Globus pallidus (tissue), 1 donor: ENCODE data around the gene ITSN2.
"Not testable (repeated sequence)": the region's sequence is repeated elsewhere in the genome, so short reads cannot be mapped to it uniquely, and the experiment has no call there.

Experiments
- DNase-seq: peaks from one replicate; pipeline ENCODE4 v3.0.0-alpha.2; 2015; ENCODE audit warnings: low spot score

ITSN2 gene

DNA sequence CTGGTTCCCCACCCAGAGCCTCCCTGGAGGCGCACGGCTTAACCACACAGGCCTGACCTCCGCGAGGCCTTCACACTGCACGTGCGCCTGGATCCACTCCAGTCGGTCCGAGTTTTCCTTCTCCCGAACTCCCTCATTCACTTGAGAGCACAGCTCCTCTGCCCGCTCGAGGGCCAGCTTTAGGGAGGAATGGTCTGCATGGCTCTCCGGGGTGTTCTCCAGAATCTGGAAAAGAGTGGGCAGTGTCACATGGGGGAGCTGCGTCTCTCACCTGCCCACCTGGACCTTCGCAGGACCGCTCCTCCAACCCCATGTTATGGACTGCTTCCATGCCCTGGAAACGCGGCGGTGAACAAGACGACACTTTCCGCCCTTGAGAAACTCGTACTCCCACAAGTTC lies 149.6 kb downstream of the ITSN2 start:
- DNase-seq = no peak

GRCh38 chr2:24210106-24210455 lies 150.3 kb downstream of the ITSN2 start:
- no peak for DNase-seq

- DNase-seq = no peak
These were observed 150.8 kb downstream of the ITSN2 start for GRCh38 chr2:24209389-24210105.

GRCh38 chr2:24208490-24208889 lies 151.8 kb downstream of the ITSN2 start:
- DNase-seq = no peak

DNA sequence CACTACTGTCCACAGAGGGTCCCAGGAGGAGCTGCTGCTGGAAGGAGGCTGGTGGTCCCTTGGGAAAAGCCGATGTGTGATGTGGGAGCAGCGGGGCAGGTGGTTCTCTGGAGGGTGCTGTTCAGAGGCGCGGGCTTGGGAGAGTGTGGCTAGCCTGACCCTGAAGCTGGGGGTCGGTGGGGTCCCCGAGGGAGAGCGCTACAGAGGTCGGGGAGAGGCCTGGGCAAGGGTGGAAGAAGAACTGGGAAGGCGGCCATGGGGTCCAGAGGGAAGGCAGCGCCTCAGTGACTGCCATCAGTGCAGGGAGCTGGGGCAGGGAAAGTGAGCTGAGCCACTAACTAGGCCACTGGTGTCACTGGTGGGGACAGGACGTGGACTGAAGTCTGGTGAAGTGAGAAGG lies 153.0 kb downstream of the ITSN2 start:
- DNase-seq = no peak

DNA sequence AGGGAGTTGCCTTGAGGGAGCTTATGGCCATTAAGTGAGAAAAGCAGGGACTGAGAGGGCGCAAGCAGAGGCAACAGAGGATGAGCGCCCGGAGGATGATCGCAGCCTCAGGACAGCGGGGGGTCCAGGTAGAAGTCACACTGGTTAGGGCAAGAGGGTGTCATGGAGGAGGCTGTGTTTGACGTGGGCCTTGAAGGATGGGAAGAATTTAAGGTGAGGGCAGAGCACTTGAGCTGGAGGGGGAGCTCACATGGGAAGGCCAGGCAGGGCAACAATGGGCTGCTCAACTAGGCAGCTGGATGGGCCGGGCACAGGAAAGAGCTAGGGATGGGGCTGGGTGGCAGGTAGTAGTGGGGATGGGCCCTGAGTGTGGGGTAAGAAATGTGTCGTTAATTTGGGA lies 153.6 kb downstream of the ITSN2 start:
- no peak for DNase-seq

GRCh38 chr2:24206242-24206641 lies 154.1 kb downstream of the ITSN2 start:
- no peak for DNase-seq

- DNase-seq = no peak
These were observed 155.2 kb downstream of the ITSN2 start for GRCh38 chr2:24205131-24205530.

GRCh38 chr2:24204505-24204904 lies 155.8 kb downstream of the ITSN2 start:
- DNase-seq = no peak

DNA sequence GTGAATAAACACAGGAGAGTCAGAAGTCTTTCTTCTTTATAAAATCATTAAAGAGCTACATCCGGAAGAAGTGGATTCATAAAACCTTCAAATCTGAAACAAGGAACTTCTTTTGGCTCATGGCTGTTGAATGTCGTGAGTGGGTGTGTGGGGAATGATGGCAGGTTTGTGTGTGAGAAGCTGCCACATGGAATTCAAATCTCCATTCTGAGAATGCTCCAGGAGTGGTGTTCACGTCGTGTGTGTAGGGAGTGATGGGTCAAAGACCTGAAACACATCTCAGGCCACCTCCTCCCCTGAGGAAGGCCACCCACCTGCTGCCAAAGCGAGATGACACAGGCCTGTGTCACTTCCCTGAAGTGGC lies 156.6 kb downstream of the ITSN2 start:
- DNase-seq = no peak

DNA sequence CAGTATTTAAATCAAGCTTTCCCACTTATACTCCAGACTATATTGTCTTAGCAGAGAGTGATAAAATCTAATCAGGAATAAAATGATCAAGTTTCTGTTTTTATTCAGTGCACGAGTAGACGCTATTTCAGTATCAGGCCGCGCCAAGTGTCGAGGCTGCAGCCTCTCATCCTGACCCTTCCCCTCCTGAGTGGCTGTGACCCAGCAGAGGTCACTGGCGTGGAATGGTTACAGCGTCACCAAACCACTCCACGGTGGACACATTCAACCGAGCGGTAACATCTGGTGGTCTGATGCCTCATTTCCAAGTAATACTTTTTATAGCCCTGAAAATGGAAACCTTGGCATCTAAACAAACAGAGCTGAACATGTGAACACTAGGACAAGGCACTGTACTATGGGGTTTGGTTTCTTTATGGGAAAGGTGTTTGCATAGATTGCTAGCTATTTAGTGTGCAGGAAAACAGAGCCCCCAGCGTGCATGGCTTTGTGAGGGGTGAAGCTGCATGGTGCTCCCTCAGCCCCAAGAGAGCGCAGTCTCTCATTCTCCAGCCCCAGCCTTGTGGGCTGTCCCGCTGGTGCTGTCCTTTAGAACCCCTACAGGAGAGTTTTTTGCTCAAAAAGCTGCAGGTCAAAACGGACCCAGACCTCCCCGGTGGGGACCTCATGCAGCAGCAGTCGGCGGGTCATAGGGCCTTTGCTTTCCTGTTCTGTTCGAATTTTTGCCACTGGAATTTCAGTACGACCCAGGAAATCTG lies 157.1 kb downstream of the ITSN2 start:
- DNase-seq = no peak

- no peak for DNase-seq
These were observed 159.5 kb downstream of the ITSN2 start for GRCh38 chr2:24200799-24201198.

DNA sequence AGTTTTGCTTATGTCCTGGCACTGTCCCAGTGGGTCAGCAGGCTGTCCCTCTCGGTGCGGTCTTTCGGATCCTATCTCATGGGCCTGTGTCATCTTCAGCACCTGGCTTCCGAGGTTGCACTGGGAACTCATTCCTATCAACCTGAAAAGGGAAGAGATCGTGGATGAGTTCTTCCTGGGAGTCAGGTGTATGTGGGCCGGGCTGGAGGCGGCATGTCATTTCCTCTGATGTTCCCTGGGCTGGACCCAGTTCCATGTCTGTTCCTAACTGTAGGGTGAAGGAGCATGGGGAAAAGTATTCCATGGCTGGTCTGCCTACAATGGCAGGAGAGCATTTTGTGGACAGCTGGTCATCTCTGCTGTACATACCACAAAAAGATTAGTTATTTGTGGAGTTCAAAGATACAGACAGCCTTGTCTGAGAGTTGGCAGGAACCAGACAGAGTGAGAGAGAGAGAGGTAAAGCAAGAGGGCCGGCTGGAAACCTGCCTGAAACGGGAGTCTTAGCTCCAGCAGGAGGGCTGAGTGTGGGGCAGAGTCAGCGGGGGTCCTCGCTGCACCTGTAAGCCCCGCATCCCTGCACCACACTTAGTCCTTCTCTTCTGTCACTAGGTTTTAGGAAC lies 160.3 kb downstream of the ITSN2 start:
- DNase-seq = no peak

DNA sequence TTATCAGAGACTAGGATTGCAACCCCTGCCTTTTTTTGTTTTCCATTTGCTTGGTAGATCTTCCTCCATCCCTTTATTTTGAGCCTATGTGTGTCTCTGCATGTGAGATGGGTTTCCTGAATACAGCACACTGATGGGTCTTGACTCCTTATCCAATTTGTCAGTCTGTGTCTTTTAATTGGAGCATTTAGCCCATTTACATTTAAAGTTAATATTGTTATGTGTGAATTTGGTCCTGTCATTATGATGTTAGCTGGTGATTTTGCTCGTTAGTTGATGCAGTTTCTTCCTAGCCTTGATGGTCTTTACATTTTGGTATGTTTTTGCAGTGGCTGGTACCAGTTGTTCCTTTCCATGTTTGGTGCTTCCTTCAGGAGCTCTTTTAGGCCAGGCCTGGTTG lies 163.1 kb downstream of the ITSN2 start:
- not testable (repeated sequence) for DNase-seq

- DNase-seq = no peak
These were observed 168.5 kb downstream of the ITSN2 start for GRCh38 chr2:24191848-24192247.

DNA sequence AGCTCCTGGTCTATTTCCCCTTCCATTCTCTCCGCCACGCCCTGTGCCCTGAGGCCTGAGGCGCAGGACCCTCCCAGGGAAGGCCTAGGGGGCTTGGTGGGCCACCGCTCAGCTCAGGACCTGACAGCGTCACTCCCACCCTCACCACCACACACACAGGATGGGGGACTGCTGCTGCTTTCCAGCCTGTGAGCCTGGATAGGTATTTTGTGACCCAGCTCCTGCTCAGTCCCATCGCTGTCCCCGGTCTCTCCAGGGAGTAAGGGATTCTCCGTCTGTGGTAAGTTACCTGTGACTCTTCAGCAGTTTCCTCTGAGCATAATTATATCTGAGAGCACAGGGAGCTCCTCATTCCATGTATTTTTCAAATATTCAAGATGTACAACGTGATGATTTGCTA lies 169.2 kb downstream of the ITSN2 start:
- DNase-seq = no peak

DNA sequence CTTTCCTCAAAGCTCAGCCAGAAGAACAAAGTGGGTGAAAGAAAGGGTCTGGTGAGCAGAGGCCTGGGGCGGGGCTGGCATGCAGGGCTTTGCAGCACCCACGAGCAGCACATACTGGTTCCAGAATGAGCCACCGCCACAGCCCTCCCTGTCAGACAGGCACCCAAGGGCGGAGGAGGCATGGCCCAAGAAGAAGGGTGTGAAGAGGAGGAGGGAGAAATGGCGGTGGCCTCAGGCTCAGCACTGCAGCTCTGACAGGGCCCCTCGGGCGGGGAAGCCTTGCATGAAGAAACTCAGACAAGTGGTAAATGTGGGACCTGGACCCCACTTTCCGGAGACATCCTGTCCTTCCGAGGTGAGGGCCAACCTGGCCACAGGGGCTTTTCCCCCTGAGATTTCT lies 169.8 kb downstream of the ITSN2 start:
- no peak for DNase-seq

- DNase-seq = no peak
These were observed 170.8 kb downstream of the ITSN2 start for GRCh38 chr2:24189551-24189950.

GRCh38 chr2:24183366-24184069 lies 176.8 kb downstream of the ITSN2 start:
- DNase-seq = no peak

DNA sequence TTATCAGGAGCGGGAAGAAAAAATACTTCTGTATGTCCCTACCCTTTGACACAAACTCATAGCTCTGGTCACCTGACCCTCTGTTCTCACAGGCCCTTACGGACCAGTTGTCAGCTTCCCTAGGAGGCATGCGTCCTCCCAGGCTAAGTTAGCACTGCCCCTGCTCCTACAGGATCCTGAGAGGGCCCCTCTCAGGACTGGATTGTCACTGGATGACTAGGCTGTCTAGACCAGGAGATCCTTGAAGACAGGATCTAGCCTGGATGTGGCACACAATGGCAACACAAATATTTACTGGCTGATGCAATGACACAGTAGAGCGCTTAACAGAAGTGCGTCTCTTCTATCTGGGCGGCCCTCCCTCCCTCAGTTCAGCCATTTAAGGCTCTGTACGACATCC lies 177.8 kb downstream of the ITSN2 start:
- DNase-seq = no peak

DNA sequence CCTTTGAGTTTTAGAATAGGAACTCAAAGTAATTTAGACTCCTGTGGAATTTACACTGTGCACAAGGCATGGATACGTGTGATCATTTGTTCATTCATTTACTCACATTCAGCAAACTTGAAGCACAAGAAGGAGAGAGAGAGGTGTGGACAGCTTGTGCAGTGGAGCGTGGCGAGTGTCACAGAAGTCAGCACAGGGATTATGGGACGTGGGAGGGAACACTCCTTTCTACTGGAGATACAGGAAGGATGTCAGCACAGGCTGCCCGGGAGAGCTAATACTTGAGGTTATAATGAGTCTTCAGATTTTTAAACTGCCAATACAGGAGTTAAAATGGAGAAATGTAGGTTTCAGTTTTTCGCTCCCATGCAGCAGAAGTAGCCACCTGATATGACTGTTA lies 178.5 kb downstream of the ITSN2 start:
- no peak for DNase-seq

- DNase-seq = no peak
These were observed 180.7 kb downstream of the ITSN2 start for GRCh38 chr2:24179683-24180082.

DNA sequence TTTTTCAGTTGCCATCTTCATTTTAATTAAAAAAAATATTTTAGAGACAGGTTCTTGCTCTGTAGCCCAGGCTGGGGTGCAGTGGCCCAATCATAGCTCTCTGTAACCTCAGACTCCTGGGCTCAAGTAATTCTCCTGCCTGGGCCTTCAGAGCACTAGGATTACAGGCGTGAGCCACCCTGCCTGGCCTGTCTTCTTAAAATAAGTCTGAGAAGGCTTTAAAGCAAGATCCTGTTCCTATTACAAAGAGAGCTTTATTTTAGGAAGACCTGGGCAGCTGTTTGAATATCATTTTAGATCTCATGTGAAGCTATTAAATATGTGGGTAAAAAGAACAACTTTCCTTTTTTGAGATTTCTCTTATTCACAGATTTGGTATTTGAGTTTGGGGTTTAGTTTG lies 184.0 kb downstream of the ITSN2 start:
- DNase-seq = no peak
